Parathyroid adenoma (tissue), 2 donors: ENCODE data around the gene SWI5.
A peak's percentile ranks its signal among the peaks of the same experiment; 100 is the strongest.

Experiments used
- H2AFZ ChIP-seq: fragments of 300-600 bp; sonication (generic); one replicate; pipeline ENCODE4 v1.7.0; 2017; ENCODE audit warnings: antibody characterized with exemption, mild to moderate bottlenecking
- H3K27ac ChIP-seq: fragments of 300-600 bp; sonication (generic); one replicate; pipeline ENCODE4 v1.7.0; 2017
- H3K27me3 ChIP-seq: fragments of 300-600 bp; sonication (generic); one replicate; pipeline ENCODE4 v1.7.0; 2017; ENCODE audit warnings: low read length; ENCODE audit not compliant: control insufficient read depth, insufficient read depth
- H3K36me3 ChIP-seq: fragments of 300-600 bp; sonication (generic); one replicate; pipeline ENCODE4 v1.7.0; 2017; ENCODE audit warnings: low read length; ENCODE audit not compliant: control insufficient read depth, insufficient read depth
- H3K4me1 ChIP-seq: fragments of 300-600 bp; sonication (generic); one replicate; pipeline ENCODE4 v1.7.0; 2017; ENCODE audit warnings: control low read depth
- H3K4me2 ChIP-seq: fragments of 300-600 bp; sonication (generic); one replicate; pipeline ENCODE4 v1.7.0; 2017; ENCODE audit warnings: low read length
- H3K4me3 ChIP-seq: fragments of 300-600 bp; sonication (generic); one replicate; pipeline ENCODE4 v1.7.0; 2017; ENCODE audit warnings: low read depth, low read length
- H3K79me2 ChIP-seq: fragments of 300-600 bp; sonication (generic); one replicate; pipeline ENCODE4 v1.7.0; 2017; ENCODE audit warnings: control low read depth
- H3K9ac ChIP-seq: fragments of 300-600 bp; sonication (generic); one replicate; pipeline ENCODE4 v1.7.0; 2017; ENCODE audit warnings: mild to moderate bottlenecking
- H3K9me3 ChIP-seq: fragments of 300-600 bp; sonication (generic); one replicate; pipeline ENCODE4 v1.7.0; 2017; ENCODE audit warnings: low read length; ENCODE audit not compliant: control insufficient read depth
- TF ChIP-seq, protein P1 (sequence below): fragments of 300-600 bp; sonication (generic); IDR thresholded peaks from one replicate; pipeline ENCODE4 v1.7.0; 2017; ENCODE audit warnings: antibody characterized with exemption, mild to moderate bottlenecking
- donor health status: primary hyperparathyroidism.

Gene SWI5

DNA sequence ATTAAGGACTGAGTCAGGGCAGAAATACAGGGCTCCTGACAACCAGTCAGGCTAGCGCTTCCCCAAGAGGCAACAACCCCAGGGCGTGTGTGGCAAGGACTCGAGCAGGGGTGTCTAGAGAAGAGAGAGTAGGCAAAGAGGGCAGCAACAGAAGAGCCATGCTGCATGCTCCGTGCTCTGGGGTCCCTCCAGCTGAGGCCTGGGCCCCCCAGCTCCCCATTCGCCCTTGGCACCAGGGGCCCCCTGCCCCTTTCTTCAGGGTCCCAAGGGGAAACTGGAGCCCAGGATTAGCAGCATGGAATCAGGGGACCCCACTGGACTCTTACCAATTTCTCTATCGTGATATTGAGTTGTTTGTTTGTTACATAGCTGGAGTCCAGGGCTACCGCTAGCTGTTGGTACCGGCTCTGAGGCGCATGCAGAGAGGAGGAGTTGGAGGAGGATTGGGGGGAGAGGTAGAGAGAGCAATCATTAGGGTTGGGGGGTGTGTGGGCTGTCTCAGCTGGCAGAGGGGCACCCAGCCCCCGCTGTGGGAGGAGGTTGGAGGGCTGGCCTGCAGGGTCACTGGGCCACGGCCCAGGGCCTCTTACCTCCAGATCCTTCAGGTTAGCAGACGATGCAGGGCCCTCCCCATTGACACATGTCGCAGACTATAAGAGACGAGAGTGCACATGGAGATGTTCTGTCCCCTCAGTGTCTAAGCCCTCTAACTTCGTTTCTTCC lies 9.0 kb upstream of the SWI5 start:
- Histone ChIP-seq H3K27me3 (no peaks in the 10 kb centered on the region), H3K9ac (no peak overlapping the region), H3K36me3 (no peaks in the 10 kb centered on the region), H3K4me2 (no peak overlapping the region), H3K4me1 (no peaks in the 10 kb centered on the region), H3K27ac (no peak overlapping the region), H3K79me2 (no peaks in the 10 kb centered on the region), H2AFZ (no peak overlapping the region), H3K9me3 (no peaks in the 10 kb centered on the region), H3K4me3 (no peak overlapping the region)
- TF ChIP-seq, protein P1, sequence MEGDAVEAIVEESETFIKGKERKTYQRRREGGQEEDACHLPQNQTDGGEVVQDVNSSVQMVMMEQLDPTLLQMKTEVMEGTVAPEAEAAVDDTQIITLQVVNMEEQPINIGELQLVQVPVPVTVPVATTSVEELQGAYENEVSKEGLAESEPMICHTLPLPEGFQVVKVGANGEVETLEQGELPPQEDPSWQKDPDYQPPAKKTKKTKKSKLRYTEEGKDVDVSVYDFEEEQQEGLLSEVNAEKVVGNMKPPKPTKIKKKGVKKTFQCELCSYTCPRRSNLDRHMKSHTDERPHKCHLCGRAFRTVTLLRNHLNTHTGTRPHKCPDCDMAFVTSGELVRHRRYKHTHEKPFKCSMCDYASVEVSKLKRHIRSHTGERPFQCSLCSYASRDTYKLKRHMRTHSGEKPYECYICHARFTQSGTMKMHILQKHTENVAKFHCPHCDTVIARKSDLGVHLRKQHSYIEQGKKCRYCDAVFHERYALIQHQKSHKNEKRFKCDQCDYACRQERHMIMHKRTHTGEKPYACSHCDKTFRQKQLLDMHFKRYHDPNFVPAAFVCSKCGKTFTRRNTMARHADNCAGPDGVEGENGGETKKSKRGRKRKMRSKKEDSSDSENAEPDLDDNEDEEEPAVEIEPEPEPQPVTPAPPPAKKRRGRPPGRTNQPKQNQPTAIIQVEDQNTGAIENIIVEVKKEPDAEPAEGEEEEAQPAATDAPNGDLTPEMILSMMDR = no peak

DNA sequence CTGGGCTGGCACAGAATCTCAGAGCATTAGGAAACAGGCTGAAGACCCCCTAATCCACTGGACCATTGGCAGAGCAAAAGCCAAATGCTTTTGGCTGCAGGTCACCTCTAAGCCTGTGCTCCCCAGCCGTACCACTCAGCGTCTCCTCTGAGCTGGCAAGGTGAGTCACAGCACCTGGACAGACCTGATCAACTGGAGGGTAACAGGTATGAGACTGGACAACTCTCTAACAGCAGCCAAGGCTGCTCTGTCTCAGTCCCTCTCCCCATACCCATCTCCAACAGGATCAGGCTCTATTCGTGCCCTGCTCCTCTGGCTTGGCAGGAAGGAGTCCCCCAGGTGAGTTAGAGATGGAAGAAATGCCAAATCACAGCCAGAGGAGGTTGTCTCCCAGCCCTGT lies 5.0 kb upstream of the SWI5 start:
- TF ChIP-seq, protein P1 = no peak
- Histone ChIP-seq H2AFZ (no peak overlapping the region), H3K27me3 (no peaks in the 10 kb centered on the region), H3K4me3 (no peak overlapping the region), H3K9ac (no peak overlapping the region), H3K79me2 (peaks cover 5% of the 10 kb centered on the region), H3K4me1 (no peaks in the 10 kb centered on the region), H3K9me3 (no peaks in the 10 kb centered on the region), H3K27ac (no peak overlapping the region), H3K4me2 (no peak overlapping the region), H3K36me3 (no peaks in the 10 kb centered on the region)

GRCh38 chr9:128271512-128271911 lies 4.6 kb upstream of the SWI5 start:
- Histone ChIP-seq H3K36me3 (no peaks in the 10 kb centered on the region), H3K9me3 (no peaks in the 10 kb centered on the region), H3K4me2 (no peak overlapping the region), H2AFZ (no peak overlapping the region), H3K4me3 (no peak overlapping the region), H3K27me3 (no peaks in the 10 kb centered on the region), H3K79me2 (peaks cover 5% of the 10 kb centered on the region), H3K27ac (no peak overlapping the region), H3K4me1 (no peaks in the 10 kb centered on the region), H3K9ac (no peak overlapping the region)
- TF ChIP-seq, protein P1 = no peak

GRCh38 chr9:128274245-128274644 lies 1.8 kb upstream of the SWI5 start:
- no peak overlapping the region for H3K4me2 ChIP-seq

More at GRCh38 chr9:128274245-128274644, 1.8 kb upstream of the SWI5 start:
- peaks cover 9% of the 10 kb centered on the region for H3K4me1 ChIP-seq
- H3K9ac ChIP-seq = no peak overlapping the region
- H3K27me3 ChIP-seq = no peaks in the 10 kb centered on the region
- TF ChIP-seq, protein P1 = no peak
- H3K79me2 ChIP-seq = peaks cover 8% of the 10 kb centered on the region
- H3K27ac ChIP-seq = no peak overlapping the region
- no peaks in the 10 kb centered on the region for H3K36me3 ChIP-seq
- no peaks in the 10 kb centered on the region for H3K9me3 ChIP-seq
- H2AFZ ChIP-seq = no peak overlapping the region
- H3K4me3 ChIP-seq = peak overlapping the region; percentile 88
